GM18517 (cell line): ENCODE data around the gene PDE8B.

ENCODE experiments used
- ATAC-seq: cut with Tn5 transposase; IDR thresholded peaks from one replicate; pipeline ENCODE4 v1.9.1; 2021; ENCODE audit warnings: mild to moderate bottlenecking, moderate library complexity; ENCODE audit not compliant: unreplicated experiment

PDE8B gene

DNA sequence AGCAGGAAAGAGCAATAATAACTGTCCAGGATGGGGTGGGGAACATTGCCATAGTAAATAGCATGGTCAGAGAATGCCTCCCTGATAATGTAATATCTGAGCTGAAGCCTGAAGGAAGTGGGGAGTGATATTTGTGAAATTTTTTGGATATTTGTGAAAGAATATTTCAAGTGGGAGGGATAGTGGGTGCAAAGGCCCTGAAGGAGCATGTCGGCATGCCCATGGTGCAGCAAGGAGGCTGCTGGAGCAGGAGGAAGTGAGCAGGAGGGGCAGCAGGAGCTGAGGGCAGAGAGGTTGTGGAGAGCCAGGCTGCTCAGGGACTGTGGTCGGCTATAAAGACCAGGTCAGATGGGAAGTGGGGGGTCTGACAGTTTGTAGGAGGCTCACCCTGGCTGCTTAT is 21.1 kb upstream of the PDE8B start:
- ATAC-seq = no peak

DNA sequence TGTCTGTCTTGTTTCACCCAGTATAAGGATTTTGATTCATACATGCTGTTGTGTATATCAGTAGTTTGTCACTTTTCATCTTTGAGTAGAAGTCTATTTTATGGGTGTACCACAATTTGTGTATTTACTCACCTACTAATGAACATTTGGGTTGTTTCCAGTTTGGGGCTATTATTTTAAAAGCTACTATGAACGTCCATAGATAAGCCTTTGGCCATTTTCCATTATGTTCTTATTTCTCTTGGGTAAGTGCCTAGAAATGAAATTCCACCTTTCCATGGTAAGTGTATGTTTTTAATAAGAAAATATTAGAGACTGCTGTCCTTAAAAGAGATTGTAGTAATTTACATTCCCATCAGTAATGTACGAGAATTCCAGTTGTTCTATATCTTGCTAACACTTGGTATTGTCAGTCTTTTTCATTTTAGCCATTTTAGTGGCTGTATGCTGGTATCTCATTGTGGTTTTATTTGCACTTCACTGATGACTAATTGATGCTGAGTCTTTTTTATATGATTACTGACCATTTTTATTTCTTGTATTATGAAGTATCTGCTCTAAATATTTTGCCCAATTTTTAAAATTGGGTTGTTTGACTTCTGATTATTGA is 17.9 kb upstream of the PDE8B start:
- no peak for ATAC-seq

GRCh38 chr5:77194762-77195161 is 15.7 kb upstream of the PDE8B start:
- no peak for ATAC-seq

DNA sequence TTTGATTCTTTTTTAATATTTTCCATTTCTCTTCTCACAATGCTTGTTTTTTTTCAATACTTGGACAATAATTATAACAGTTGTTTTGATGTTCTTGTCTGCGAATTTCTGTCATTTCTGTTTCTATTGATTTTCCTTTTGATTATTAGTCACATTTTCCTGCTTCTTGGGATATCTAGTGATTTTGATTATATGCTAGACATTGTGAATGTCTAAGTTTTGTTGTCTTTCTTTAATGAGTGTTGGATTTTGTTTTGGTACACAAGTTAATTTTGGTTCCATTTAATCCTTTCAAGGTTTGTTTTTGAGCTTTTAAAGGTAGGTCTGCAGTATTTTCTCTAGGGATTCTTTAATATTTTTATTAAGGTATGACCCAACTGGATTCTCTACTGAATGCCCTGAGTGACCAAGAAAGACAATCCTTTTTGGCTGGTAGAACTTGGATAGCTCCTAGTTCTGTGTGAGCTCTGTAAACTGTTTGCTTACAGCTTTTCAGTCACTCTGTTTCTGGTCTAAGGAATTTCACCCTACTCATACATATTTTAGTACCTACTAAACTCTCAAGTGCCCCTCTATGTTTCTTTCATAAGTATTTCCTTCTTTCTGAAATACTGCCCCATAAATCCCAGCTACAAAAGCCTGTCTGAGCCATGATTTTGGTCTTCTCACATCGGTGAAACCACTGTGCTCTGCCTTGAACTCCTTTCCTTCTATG is 12.5 kb upstream of the PDE8B start:
- ATAC-seq = no peak

DNA sequence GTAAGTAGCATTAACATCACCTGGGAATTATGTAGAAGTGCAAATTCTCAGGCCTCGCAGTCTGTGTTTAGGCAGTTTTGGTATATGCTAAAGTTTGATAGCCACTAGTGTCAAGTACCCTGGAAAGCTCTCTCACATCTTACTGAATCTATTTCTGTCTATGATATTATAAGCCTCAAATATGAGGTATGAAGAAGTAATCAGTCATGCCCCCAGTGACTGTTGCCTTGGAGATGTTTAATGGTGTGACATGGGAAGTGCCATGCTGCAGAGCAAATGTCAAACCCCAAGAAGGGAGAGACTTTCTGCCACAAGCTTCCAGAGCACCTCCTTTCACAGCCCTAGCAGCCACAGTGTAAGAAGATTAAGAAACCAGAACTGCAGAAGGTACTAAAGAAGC is 9.8 kb upstream of the PDE8B start:
- no peak for ATAC-seq

DNA sequence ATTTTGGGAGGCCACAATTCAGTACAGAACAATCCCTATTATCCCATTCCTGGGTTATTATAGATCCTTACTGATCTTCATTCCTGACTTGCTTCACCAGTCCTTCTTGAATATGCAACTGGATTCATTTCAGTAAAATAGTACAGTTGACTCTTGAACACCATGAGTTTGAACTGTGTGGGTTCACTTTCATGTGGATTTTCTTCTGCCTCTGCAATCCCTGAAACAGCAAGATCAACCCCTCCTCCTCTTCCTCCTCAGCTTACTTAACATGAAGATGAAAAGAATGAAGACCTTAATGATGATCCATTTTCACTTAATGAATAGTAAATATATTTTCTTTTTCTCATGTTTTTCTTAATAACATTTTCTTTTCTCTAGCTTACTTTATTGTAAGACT is 8.3 kb upstream of the PDE8B start:
- no peak for ATAC-seq

GRCh38 chr5:77204967-77205366 is 5.5 kb upstream of the PDE8B start:
- no peak for ATAC-seq

DNA sequence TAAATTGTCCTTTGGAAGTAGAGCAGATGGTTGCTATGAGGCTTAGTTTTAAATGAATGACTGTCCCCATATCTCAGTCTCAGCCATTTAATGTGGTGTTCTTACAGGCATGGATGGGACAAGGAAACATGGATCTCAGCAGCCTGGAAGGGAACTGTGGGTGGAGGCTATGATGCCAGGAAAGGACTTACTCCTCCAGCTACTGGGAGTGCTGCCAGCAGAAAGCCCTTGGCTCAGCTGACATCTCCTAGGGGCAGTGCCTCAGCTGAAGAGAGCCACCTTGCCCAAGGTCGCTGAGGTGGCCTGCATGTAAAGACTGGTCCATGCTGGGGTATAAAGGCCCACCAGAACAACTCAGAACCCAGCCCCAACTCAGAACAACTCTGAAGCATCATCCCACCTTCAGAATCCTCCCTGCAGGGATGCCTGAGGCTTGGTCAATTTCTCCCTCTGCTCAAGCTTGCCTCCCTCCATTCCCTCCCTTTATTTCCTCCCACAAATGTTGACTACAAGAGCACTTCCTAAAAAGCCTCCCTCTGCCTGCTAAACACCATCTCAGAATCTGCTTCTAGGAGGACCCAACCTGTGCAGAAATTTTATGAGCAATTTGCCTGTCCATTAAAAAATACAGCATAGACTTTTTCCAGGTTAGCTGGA is 1.8 kb upstream of the PDE8B start:
- no peak for ATAC-seq

DNA sequence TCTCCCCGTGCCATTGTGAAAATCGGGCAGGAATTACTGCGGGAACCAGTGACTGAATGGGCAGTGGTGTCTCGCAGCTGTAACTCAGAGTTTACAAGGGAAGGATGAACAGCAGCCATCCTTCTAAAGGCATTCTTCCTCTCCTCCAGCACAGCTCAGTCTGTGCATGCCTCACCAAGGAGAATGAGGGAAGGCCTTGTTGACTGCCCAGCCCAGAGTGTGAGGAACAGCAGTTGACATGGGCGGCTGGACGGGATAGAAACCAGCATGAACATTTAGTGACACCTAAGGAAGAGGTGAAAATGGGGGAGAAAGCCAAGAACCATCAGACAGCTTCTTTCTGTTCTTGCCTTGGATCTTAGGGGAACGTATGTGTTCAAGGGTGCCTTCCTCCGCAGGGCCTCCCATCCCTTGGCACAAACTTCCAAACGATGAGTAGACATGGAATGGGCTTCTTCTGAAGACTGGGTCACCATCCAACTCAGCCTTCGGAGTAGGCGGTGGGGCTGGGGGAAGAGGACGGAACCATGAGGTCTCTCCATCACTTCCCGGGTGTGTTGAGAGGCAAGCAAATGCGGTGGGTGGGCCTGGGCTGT is 887 bp upstream of the PDE8B start:
- no peak for ATAC-seq

DNA sequence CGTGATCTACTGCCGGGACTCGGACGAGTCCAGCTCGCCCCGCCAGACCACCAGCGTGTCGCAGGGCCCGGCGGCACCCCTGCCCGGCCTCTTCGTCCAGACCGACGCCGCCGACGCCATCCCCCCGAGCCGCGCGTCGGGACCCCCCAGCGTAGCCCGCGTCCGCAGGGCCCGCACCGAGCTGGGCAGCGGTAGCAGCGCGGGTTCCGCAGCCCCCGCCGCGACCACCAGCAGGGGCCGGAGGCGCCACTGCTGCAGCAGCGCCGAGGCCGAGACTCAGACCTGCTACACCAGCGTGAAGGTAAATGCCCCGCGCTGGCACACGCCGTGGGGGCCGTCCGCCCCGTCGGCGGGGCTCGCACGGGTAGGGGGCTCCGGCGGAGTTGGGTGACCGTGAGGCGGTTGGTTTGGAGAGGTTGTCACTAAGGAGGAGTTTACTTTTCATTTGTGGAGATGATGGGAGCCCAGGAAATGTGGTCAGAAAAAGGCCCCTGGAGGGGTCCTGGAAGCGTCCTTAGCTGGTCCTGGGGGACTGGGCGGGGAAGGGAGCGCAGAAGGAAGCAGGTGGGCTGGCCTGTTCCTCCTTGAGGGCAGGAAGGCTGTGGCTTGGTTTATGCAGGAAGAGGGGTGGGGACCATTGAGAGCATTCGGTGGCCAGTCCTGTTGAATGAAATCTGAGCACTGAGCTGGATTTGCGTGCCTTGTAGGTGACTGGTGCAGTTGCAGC is 647 bp downstream of the PDE8B start:
- no peak for ATAC-seq

GRCh38 chr5:77211691-77212047 is 1.2 kb downstream of the PDE8B start:
- no peak for ATAC-seq

- no peak for ATAC-seq
Measured at GRCh38 chr5:77213601-77214000, 3.1 kb downstream of the PDE8B start.

DNA sequence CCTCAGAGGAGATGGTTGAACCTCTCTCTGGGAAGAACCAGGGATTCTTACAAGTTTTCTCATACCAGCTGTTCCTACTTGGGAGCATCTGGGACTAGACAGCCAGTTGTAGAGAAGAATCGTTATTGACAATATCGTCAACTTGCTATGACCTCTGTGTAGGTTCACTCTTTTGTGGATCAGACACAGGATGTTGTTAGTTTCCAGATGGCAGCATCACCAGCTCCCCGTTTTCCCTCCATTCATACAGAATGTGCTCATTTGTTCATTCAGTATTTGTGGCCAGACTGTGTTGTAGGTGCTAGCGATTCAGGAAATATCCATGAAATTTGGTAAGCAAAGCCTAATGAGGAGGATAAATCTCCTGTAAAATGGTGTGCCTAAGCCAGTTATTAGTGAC is 3.7 kb downstream of the PDE8B start:
- ATAC-seq = no peak

DNA sequence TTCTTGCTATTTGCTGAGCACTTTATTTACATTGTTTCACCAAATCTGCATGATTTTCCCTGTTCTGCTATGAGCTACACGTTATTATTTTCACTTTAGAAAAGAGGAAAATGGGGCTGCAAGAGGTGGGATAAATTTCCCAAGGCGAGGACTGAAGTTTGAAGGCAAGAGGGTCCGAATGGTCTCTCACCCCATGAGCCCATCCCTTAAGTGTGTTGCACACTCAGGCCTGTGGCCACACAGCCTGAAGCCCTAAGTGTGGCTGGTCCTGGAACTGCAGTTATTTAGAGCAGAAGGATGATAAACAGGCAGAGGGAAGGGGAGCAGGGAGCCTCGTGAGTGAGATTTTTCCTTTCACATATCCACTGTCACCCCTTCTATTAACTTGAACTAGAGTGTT is 7.8 kb downstream of the PDE8B start:
- ATAC-seq = no peak

- no peak for ATAC-seq
Measured at GRCh38 chr5:77221115-77221514, 10.6 kb downstream of the PDE8B start.

- ATAC-seq = no peak
Measured at GRCh38 chr5:77222722-77223121, 12.2 kb downstream of the PDE8B start.

DNA sequence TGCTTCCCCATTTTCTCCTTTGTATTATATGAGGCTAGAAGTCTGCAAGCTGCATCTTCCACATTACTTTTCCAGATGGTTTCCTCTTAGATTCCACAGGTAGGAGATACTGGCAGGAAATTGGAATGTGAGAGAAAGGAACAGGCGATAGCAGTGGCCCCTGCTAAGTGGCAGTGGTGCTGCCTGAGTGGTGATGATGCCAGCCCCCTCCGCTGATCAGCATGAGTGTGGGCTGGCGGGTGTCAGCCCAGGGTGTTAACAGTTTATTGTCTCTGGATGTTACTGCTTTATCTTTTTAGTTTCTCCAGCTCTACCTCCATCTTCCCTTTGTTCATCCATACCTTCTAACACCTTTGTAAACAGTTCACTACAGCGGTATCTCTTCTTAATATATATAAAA is 13.2 kb downstream of the PDE8B start:
- no peak for ATAC-seq

GRCh38 chr5:77224672-77225355 is 14.3 kb downstream of the PDE8B start:
- no peak for ATAC-seq

DNA sequence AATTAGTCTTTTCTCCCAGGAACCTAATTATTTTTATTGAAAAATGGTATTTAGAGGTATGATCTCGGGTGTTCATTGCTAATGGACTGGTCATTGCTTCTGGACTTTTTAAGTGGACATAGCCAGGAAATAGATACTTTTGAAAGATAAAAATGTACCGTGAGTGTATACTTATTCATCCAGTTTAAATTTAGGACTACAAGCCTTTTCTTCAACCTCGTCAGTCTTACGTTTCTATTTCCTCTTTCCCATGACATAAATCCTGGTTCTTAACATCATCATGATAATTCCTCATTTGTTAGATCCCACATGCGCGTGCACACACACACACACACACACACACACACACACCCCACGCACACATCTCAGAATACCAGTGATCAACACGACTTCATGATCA is 15.1 kb downstream of the PDE8B start:
- no peak for ATAC-seq

DNA sequence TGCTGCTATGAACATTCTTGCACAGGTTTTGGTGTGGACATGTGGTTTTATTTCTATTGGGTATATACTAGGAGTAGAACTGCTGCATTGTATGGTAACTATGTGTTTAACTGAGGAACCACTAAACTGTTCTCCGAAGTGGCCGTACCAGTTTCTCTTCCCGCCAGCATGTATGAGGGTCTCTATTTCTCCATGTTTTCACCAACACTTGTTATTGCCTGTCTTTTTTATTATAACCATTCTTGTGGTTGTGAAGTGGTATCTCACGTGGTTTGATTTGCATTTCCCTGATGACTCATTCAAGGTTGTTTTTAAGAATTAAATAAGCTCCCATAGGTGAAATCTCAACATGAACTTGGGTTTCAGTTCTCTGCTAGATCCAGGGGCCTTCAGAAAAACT is 19.4 kb downstream of the PDE8B start:
- ATAC-seq = no peak
